Kidney (tissue), 14 donors: Measurements from ENCODE around the gene ADAM10. TPM values are rescaled to one million over a fixed set of nuclear protein-coding genes. Genes with fewer than 3 reads are reported as not detected.

Experiments used
- DNase-seq, 5 donors: peaks; one replicate each; pipeline ENCODE4 v3.0.0-alpha.2; 2013 to 2020
- FAIRE-seq: peaks from 2 replicates; lab custom pipeline; 2012; peaks lifted over from hg19 to GRCh38; lab: Jason Lieb, UNC
- H3K27ac ChIP-seq, 2 donors: one replicate each; pipeline ENCODE4 v1.7.0; 2013; ENCODE audit warnings: low read depth in 2 of 2, low read length in 2 of 2, inconsistent platforms in 1 of 2
- H3K27me3 ChIP-seq: one replicate; pipeline ENCODE4 v1.7.1; 2013; ENCODE audit warnings: low read length, inconsistent platforms; ENCODE audit not compliant: control insufficient read depth, insufficient read depth
- H3K36me3 ChIP-seq, 3 donors: one replicate each; pipeline versions ENCODE4 v1.7.0 to v1.7.1; 2013; ENCODE audit warnings: low read length in 3 of 3, control low read depth in 1 of 3, inconsistent platforms in 1 of 3; ENCODE audit not compliant: insufficient read depth in 3 of 3, control insufficient read depth in 2 of 3
- H3K4me1 ChIP-seq, 3 donors: one replicate each; pipeline versions ENCODE4 v1.7.0 to v1.7.1; 2013; ENCODE audit warnings: low read length in 3 of 3, inconsistent platforms in 1 of 3, low read depth in 1 of 3; ENCODE audit not compliant: control insufficient read depth in 2 of 3, insufficient read depth in 2 of 3
- H3K4me3 ChIP-seq, 3 donors: one replicate each; pipeline versions ENCODE4 v1.7.0 to v1.8.1; 2013; ENCODE audit warnings: low read length in 3 of 3, control low read depth in 1 of 3, inconsistent platforms in 1 of 3
- H3K9ac ChIP-seq, 3 donors: one replicate each; pipeline versions ENCODE4 v1.7.0 to v1.7.1; 2013; ENCODE audit warnings: low read length in 3 of 3, control low read depth in 1 of 3, inconsistent platforms in 1 of 3
- H3K9me3 ChIP-seq, 3 donors: one replicate each; pipeline versions ENCODE4 v1.7.0 to v1.7.1; 2013; ENCODE audit warnings: low read length in 3 of 3, control low read depth in 1 of 3, inconsistent platforms in 1 of 3; ENCODE audit not compliant: control insufficient read depth in 2 of 3, insufficient read depth in 1 of 3
- intact Hi-C: fragments of 100-400 bp; cut with DNase I; formaldehyde crosslinking; loops from one replicate; pipeline ENCODE4 v1.11.1; 2022
- polyA plus RNA-seq: library from polyadenylated mRNA; stranded (reverse); fragments of 350-450 nt; fragmentation: Illumina TruSeq; extraction: RNeasy Lipid Tissue Mini Kit (QIAGEN cat#74804); gene quantifications from one replicate; pipeline ENCODE4 v1.2.3, GENCODE V29; 2014; ENCODE audit warnings: low read depth, low replicate concordance; ENCODE audit not compliant: insufficient read depth
- total RNA-seq: library from RNA; stranded (reverse); fragmentation: NEBNext Ultra II Directional; extraction: Animal tissue kit (Norgen Biotek cat#: 25700); gene quantifications from one replicate; pipeline ENCODE4 v1.2.1, GENCODE V29; 2021
- TF ChIP-seq, protein P1 (sequence below): IDR thresholded peaks from 3 replicates; pipeline ENCODE4 v1.5.1; 2012; ENCODE audit warnings: mild to moderate bottlenecking, moderate library complexity, borderline replicate concordance; ENCODE audit not compliant: insufficient read depth; ENCODE audit errors: extremely low read depth
- donor health status: control.
- donor health status: control.
- donor health status: control.
- donor health status: control.
- donor health status: control.
- donor health status: DM: yes; HTN: yes; CAD: no.
- donor health status: Normal renal cell carcinoma (clear cell type).

ADAM10 gene
- total and polyA plus RNA-seq, 2 donors from 2014 or later, result 19.5 to 235 TPM

DNA sequence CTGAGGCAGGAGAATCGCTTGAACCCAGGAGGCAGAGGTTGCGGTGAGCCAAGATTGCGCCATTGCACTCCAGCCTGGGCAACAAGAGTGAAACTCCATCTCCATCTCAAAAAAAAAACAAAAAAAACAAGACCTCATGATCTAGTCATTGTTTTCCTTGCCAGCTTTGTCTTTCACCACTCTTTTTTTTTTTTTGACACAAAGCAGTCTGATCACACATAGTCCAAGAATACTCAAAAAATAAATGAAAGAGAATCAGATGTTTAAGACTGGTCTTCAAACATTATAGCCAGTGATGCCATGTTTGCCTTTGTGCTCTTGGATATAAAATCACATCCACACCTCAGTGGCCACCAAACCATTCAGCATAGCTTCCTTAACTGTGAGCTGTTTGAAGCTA lies 5.8 kb upstream of the ADAM10 start:
- Histone ChIP-seq H3K4me3 (no peak overlapping the region), H3K4me1 (peaks cover 0 to 3% (median 1%) of the 10 kb centered on the region in 3 donors), H3K9me3 (no peaks in the 10 kb centered on the region), H3K27ac (no peak overlapping the region), H3K27me3 (no peaks in the 10 kb centered on the region), H3K36me3 (no peaks in the 10 kb centered on the region), H3K9ac (no peak overlapping the region)
- TF ChIP-seq, protein P1, sequence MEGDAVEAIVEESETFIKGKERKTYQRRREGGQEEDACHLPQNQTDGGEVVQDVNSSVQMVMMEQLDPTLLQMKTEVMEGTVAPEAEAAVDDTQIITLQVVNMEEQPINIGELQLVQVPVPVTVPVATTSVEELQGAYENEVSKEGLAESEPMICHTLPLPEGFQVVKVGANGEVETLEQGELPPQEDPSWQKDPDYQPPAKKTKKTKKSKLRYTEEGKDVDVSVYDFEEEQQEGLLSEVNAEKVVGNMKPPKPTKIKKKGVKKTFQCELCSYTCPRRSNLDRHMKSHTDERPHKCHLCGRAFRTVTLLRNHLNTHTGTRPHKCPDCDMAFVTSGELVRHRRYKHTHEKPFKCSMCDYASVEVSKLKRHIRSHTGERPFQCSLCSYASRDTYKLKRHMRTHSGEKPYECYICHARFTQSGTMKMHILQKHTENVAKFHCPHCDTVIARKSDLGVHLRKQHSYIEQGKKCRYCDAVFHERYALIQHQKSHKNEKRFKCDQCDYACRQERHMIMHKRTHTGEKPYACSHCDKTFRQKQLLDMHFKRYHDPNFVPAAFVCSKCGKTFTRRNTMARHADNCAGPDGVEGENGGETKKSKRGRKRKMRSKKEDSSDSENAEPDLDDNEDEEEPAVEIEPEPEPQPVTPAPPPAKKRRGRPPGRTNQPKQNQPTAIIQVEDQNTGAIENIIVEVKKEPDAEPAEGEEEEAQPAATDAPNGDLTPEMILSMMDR, result no peak
- FAIRE-seq, result no peak
- intact Hi-C loops, result no loop called here
- DNase-seq, result peak in 1 of 5 donors; percentile 25

DNA sequence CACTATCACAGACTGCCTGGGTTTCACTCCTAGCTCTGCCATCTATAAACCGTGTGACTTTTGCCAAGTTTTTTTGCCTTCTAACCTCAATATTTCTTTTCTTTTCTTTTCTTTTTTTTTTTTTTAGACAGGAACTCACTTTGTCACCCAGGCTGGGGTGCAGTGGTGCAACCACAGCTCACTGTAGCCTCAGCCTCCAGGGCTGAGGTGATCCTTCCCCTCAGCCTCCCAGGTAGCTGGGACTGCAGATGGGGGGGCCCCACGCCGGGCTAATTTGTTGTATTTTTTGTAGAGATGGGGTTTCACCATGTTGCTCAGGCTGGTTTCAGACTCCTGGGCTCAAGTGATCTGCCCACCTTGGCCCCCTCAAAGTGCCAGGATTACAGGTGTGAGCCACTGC lies 3.2 kb upstream of the ADAM10 start:
- H3K36me3 ChIP-seq, result no peaks in the 10 kb centered on the region

DNA sequence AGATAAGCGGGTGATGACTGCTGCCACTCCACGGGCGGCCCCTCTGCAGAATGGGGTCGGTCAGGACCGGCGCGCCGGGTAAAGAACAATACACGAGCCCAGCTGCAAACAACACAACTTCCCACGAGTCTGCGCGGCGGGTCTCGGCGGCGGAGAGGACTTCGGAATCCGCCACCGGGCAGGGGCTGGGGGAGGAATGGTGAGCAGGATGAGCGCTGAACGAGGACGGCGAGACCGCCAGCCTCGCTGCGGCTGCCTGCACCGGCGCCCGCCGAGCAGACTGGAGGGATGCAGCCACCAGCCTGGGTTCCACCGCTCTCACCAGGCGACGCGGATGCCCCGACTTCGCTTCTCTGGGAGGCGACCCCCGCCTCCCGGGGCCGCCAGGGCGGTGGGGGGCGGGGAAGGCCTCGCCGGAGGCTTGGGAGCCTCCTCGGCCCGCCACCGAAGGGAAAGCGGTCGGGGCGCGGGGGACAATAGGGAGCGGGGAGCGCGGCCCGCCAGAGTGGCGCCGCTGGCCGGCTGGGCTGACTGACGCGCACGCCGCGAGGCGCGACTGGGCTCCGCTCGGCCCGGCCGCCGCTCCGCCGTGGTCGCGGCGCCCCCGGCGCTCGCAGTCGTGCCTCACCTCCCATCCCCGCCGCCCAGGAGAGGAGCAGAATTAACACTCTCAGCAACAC lies 515 bp downstream of the ADAM10 start:
- H3K27me3 ChIP-seq, result no peaks in the 10 kb centered on the region
- no peaks in the 10 kb centered on the region for H3K9me3 ChIP-seq
- intact Hi-C loops, result no loop called here
- peak overlapping the region; percentile 86 to 93 (median 86) for H3K4me3 ChIP-seq
- no peak for FAIRE-seq
- TF ChIP-seq, protein P1, result no peak
- peaks cover 0 to 10% (median 3%) of the 10 kb centered on the region in 3 donors for H3K4me1 ChIP-seq
- H3K36me3 ChIP-seq, result no peaks in the 10 kb centered on the region
- peak overlapping the region; percentile 78 to 87 (median 82) for H3K9ac ChIP-seq
- H3K27ac ChIP-seq, result peak overlapping the region; percentile 97 to 98
- peak in 4 of 5 donors; percentile 67 to 87 (median 82) for DNase-seq

More for the DNA sequence above, 3.2 kb upstream of the ADAM10 start:
- FAIRE-seq, result no peak
- no peak overlapping the region for H3K9ac ChIP-seq
- intact Hi-C loops, result no loop called here
- H3K9me3 ChIP-seq, result no peaks in the 10 kb centered on the region
- H3K4me1 ChIP-seq, result peaks cover 0 to 4% (median 3%) of the 10 kb centered on the region in 3 donors
- H3K4me3 ChIP-seq, result no peak overlapping the region
- H3K27me3 ChIP-seq, result no peaks in the 10 kb centered on the region
- no peak for DNase-seq
- no peak overlapping the region for H3K27ac ChIP-seq
- TF ChIP-seq, protein P1, result no peak
